Astrocyte of the hippocampus (primary cell): ENCODE data around the gene PARD3B.

ENCODE experiments used
- DNase-seq: peaks from one replicate; pipeline ENCODE4 v3.0.0; 2011; ENCODE audit warnings: low read depth, low spot score

The PARD3B gene

GRCh38 chr2:204652063-204652462, 106.8 kb downstream of the PARD3B start:
- DNase-seq = no peak

- no peak for DNase-seq
These were observed 109.4 kb downstream of the PARD3B start for GRCh38 chr2:204654669-204655068.

- DNase-seq = no peak
These were observed 109.8 kb downstream of the PARD3B start for GRCh38 chr2:204655101-204655500.

- no peak for DNase-seq
These were observed 110.4 kb downstream of the PARD3B start for GRCh38 chr2:204655626-204656025.

GRCh38 chr2:204657024-204657423, 111.7 kb downstream of the PARD3B start:
- DNase-seq = no peak

GRCh38 chr2:204662956-204663355, 117.7 kb downstream of the PARD3B start:
- no peak for DNase-seq

GRCh38 chr2:204663816-204664425, 118.6 kb downstream of the PARD3B start:
- DNase-seq = no peak

- peak; percentile 82 for DNase-seq
These were observed 119.4 kb downstream of the PARD3B start for GRCh38 chr2:204664708-204665121.

GRCh38 chr2:204665207-204665606, 119.9 kb downstream of the PARD3B start:
- peak; percentile 90 for DNase-seq

- DNase-seq = no peak
These were observed 120.5 kb downstream of the PARD3B start for GRCh38 chr2:204665771-204666170.

GRCh38 chr2:204667990-204668389, 122.7 kb downstream of the PARD3B start:
- no peak for DNase-seq

GRCh38 chr2:204669382-204669781, 124.1 kb downstream of the PARD3B start:
- no peak for DNase-seq

GRCh38 chr2:204670124-204670523, 124.8 kb downstream of the PARD3B start:
- DNase-seq = no peak

GRCh38 chr2:204670756-204671155, 125.5 kb downstream of the PARD3B start:
- no peak for DNase-seq

GRCh38 chr2:204672772-204673171, 127.5 kb downstream of the PARD3B start:
- no peak for DNase-seq

- DNase-seq = peak; percentile 57
These were observed 128.6 kb downstream of the PARD3B start for GRCh38 chr2:204673877-204674276.

- no peak for DNase-seq
These were observed 132.8 kb downstream of the PARD3B start for GRCh38 chr2:204678031-204678430.

- DNase-seq = peak; percentile 18
These were observed 135.3 kb downstream of the PARD3B start for GRCh38 chr2:204680576-204680975.

- peak; percentile 36 for DNase-seq
These were observed 136.1 kb downstream of the PARD3B start for GRCh38 chr2:204681412-204681811.

- DNase-seq = no peak
These were observed 138.1 kb downstream of the PARD3B start for GRCh38 chr2:204683384-204683783.

GRCh38 chr2:204686406-204686805, 141.1 kb downstream of the PARD3B start:
- no peak for DNase-seq

- no peak for DNase-seq
These were observed 142.5 kb downstream of the PARD3B start for GRCh38 chr2:204687776-204688175.

GRCh38 chr2:204691911-204692510, 146.7 kb downstream of the PARD3B start:
- peak; percentile 87 for DNase-seq

- no peak for DNase-seq
These were observed 147.5 kb downstream of the PARD3B start for GRCh38 chr2:204692790-204693189.
